GM12891 (cell line): ENCODE measurements around the gene FIZ1.

Experiments
- POLR2A ChIP-seq: IDR thresholded peaks from 2 replicates; pipeline ENCODE4 v1.6.1; 2011; ENCODE audit warnings: low read depth, low read length, control low read depth
- SPI1 ChIP-seq: IDR thresholded peaks from 2 replicates; pipeline ENCODE4 v1.6.1; 2011; ENCODE audit warnings: low read depth, low read length, control low read depth

DNA sequence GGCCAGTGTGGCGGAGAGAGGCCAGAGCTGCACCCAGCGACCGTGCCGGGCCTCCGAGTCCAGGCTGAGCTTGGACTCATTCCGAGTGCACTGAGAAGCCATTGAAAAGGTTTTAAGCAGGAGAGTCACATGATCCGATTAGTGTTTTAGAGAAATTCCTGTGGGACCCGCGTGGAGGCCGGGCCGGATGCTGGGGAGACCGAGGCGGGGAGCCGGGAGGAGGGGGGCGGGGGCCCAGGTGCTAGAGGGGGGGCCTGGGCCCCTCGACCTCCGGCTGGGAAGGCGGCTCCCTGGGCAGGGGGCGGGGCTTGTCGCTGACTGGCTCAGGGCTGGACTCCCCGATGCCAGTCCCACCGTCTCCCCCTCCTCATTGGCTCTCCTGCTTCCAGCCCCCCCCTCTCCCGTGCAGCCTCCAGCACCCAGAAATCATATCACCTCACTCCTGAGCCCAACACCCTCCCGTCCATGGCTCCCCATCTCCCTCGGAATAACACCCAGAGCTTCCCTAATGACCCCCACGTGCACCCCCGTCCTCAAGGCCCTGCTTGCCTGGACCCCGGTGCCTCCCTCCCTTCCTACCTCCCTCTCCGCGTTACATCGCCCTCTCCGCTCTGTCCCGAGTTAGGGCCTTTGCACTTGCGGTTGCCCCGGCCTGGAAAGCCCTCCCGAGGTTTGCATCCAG, 13.5 kb downstream of the FIZ1 start:
- TF ChIP-seq SPI1 (no peak), POLR2A (no peak)
